ENCODE results near the gene MCM10. TPM values are rescaled to one million over a fixed set of nuclear protein-coding genes. Genes with fewer than 3 reads are reported as not detected.

Gene MCM10
- total RNA-seq, 1 donor, result 0.42 TPM

DNA sequence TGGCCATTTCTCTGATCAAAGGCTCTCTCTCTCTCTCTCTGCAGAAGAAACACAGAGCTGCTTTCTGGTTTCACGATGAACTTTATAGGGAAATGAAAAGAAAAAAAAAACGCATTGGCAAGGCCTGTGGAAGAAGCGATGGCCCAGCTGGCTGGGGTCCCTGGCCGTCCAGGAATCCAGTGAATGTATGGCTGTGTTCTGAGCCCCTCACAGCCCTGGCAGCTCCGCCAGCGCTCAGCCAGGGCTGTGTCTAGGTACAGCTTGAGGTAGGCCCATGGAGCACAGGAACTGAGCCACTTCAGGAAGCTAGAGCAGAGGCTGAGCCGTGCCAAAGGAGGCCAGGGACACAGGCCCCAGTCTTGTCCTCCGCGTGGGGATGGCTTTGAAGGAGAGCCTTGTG lies 85.9 kb downstream of the MCM10 start:
- Histone ChIP-seq H3K4me3 (ENCODE audit: low read length) (no peak overlapping the region), H3K4me1 (ENCODE audit: insufficient read depth, low read length) (no peaks in the 10 kb centered on the region), H3K27me3 (ENCODE audit: insufficient read depth, low read length) (no peaks in the 10 kb centered on the region), H3K9me3 (ENCODE audit: low read depth, low read length) (no peaks in the 10 kb centered on the region)

DNA sequence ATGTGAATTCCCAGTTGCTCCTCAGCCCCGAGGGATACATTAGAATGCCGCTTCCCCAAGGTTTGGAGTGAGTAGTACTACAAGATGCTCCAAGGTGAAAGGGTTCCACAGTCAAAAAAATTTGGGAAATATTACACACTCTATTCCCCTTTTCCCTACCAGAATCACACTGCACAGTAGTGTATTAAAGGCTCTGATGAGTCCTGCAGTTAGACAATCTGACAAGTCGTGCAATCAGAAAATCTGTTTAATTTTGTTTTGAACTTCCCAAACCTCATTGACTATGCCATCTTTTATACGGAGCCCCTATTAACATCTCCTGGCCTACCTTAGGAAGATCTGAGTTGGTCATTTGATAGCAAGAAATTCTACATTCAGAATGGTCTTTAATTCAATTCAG lies 86.4 kb downstream of the MCM10 start:
- no peaks in the 10 kb centered on the region for H3K9me3 ChIP-seq (ENCODE audit: low read depth, low read length)
- no peaks in the 10 kb centered on the region for H3K27me3 ChIP-seq (ENCODE audit: insufficient read depth, low read length)
- no peak overlapping the region for H3K4me3 ChIP-seq (ENCODE audit: low read length)
- H3K4me1 ChIP-seq (ENCODE audit: insufficient read depth, low read length), result no peaks in the 10 kb centered on the region

DNA sequence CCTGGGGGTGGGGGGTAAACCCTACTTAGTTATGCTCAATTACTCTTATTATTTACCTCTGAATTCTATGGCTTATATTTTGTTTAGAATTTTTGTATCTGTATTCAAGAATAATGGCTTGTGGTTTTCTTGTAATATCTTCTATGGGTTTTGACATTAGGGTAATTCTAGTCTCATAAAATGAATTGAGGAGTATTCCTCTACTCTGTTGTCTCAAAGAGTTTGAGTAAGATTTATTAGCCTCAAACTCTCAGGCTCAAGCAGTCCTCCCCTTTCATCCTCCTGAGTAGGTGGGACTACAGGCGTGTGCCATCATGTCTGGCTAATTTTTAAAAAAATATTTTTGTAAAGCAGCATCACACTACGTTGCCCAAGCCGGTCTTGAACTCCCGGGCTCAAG lies 92.4 kb downstream of the MCM10 start:
- no peaks in the 10 kb centered on the region for H3K4me1 ChIP-seq (ENCODE audit: insufficient read depth, low read length)
- H3K9me3 ChIP-seq (ENCODE audit: low read depth, low read length), result no peaks in the 10 kb centered on the region
- H3K27me3 ChIP-seq (ENCODE audit: insufficient read depth, low read length), result peaks cover 2% of the 10 kb centered on the region
- no peak overlapping the region for H3K4me3 ChIP-seq (ENCODE audit: low read length)

DNA sequence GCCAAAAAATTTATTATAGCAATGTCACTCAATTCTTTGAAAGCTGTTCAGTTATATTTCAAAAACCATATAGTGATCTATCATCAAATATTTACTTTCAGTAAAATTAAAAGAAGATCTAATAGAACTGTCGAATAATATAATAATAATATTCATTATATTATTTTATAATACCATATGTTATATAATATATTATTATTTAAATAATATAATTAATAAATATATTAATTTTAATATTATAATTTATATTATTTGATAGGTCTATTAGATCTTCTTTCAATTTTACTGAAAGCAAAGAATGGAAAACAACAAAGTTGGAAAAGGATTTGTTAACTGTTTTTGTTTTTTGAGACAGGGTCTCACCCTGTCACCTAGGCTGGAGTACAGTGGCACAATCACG lies 95.3 kb downstream of the MCM10 start:
- H3K27me3 ChIP-seq (ENCODE audit: insufficient read depth, low read length), result peaks cover 2% of the 10 kb centered on the region
- H3K4me1 ChIP-seq (ENCODE audit: insufficient read depth, low read length), result no peaks in the 10 kb centered on the region
- H3K9me3 ChIP-seq (ENCODE audit: low read depth, low read length), result no peaks in the 10 kb centered on the region
- no peak overlapping the region for H3K4me3 ChIP-seq (ENCODE audit: low read length)

DNA sequence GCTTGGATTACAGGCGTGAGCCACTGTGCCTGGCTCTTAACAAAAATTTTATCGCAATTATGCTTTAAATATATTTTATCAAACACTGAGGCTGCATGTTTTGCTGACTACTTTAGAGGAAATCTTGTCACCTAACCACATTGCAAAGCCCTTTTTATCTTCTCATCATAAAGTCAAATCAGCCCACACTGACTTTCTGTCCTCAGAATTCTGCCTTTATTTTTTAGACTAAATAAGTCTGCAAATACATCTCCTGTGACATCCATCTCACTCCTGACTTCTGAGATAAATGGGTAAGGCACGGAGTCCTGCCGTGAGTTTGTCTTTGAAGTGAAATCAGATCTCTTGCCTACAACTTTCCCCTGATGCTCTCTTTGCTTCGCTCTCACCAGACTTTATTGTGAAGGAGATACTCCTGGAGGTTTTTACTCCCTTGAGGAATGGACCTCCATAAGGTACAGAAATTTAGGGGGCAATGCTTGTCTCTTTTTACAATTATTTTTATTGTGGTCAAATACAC lies 96.3 kb downstream of the MCM10 start:
- peaks cover 2% of the 10 kb centered on the region for H3K27me3 ChIP-seq (ENCODE audit: insufficient read depth, low read length)
- H3K4me1 ChIP-seq (ENCODE audit: insufficient read depth, low read length), result no peaks in the 10 kb centered on the region

More for the DNA sequence above, 96.3 kb downstream of the MCM10 start:
- no peak overlapping the region for H3K4me3 ChIP-seq (ENCODE audit: low read length)
- H3K9me3 ChIP-seq (ENCODE audit: low read depth, low read length), result no peaks in the 10 kb centered on the region

Other genes starting within 250 kb of the MCM10 start
- gene CCDC3, start 159.8 kb upstream of the MCM10 start, total RNA-seq, result 0.21 TPM
- 36.8 TPM for gene OPTN, start 61.4 kb upstream of the MCM10 start, total RNA-seq
- not detected for gene UCMA, start 72.8 kb downstream of the MCM10 start, total RNA-seq
- 8.3 TPM for gene PHYH, start 138.5 kb downstream of the MCM10 start, total RNA-seq
- gene SEPHS1, start 186.7 kb downstream of the MCM10 start, total RNA-seq, result 14.6 TPM

Data from mononuclear cell (primary cell).